GM12878 (cell line): ENCODE results near the gene PCSK5.

Experiments used
- CEBPB ChIP-seq, 2 experiments: fragments of 150-350 bp in 1 of 2; IDR thresholded peaks; 2 replicates each; pipeline ENCODE4 v1.6.1; 2012 to 2014; ENCODE audit warnings: low read depth in 2 of 2, low read length in 2 of 2, borderline replicate concordance in 1 of 2, inconsistent platforms in 1 of 2
- E2F4 ChIP-seq: IDR thresholded peaks from 2 replicates; pipeline ENCODE4 v1.6.1; 2012; ENCODE audit warnings: low read depth, low read length, improper control_type of control experiment
- NR2C2 ChIP-seq: IDR thresholded peaks from 2 replicates; pipeline ENCODE4 v1.6.1; 2011; ENCODE audit warnings: borderline replicate concordance, low read depth; ENCODE audit not compliant: control insufficient read depth, insufficient read length
- PAX8 ChIP-seq: fragments of 450-650 bp; IDR thresholded peaks from 2 replicates; pipeline ENCODE4 v1.6.1; 2017; ENCODE audit warnings: mild to moderate bottlenecking, moderate library complexity
- POLR2AphosphoS5 ChIP-seq: IDR thresholded peaks from 2 replicates; pipeline ENCODE4 v1.6.1; 2011; ENCODE audit warnings: mild to moderate bottlenecking, low read length, inconsistent platforms

- TF ChIP-seq CEBPB (IDR thresholded peaks at IDR 0.05; ENCODE audit: borderline replicate concordance in 1 of 2, low read depth in 2 of 2, low read length in 2 of 2) (no peak), E2F4 (no peak), POLR2AphosphoS5 (no peak), NR2C2 (no peak), PAX8 (no peak)
These were observed 83.7 kb downstream of the PCSK5 start for GRCh38 chr9:75974016-75974766.
